Mesenchymal stem cell (in vitro differentiated cells and primary cell): ENCODE measurements around the gene PARN.
A peak's percentile ranks its signal among the peaks of the same experiment; 100 is the strongest.

ENCODE experiments used
- DNase-seq: peaks from one replicate; pipeline ENCODE4 v3.0.0-alpha.2; 2013
- H2AFZ ChIP-seq: one replicate; pipeline ENCODE4 v1.6.1; 2013; ENCODE audit warnings: low read depth, mild to moderate bottlenecking, control low read depth, inconsistent platforms, low read length, moderate library complexity
- H2AK5ac ChIP-seq: 2 replicates; pipeline ENCODE4 v1.6.1; 2013; ENCODE audit warnings: low read length, moderate library complexity, mild to moderate bottlenecking, inconsistent platforms; ENCODE audit not compliant: severe bottlenecking
- H2BK120ac ChIP-seq: one replicate; pipeline ENCODE4 v1.6.1; 2013; ENCODE audit warnings: low read depth, mild to moderate bottlenecking, inconsistent platforms, low read length, moderate library complexity
- H2BK12ac ChIP-seq, 2 experiments: one replicate each; pipeline ENCODE4 v1.6.1; 2013; ENCODE audit warnings: inconsistent platforms in 2 of 2, low read length in 2 of 2, mild to moderate bottlenecking in 2 of 2, moderate library complexity in 2 of 2, control low read depth in 1 of 2
- H2BK15ac ChIP-seq: one replicate; pipeline ENCODE4 v1.6.1; 2013; ENCODE audit warnings: mild to moderate bottlenecking, low read depth, inconsistent platforms; ENCODE audit not compliant: poor library complexity, severe bottlenecking
- H2BK5ac ChIP-seq: 2 replicates; pipeline ENCODE4 v1.6.1; 2013; ENCODE audit warnings: low read depth, mild to moderate bottlenecking, low read length, control low read depth, inconsistent platforms; ENCODE audit not compliant: poor library complexity, severe bottlenecking
- H3K14ac ChIP-seq, 2 experiments: one replicate each; pipeline ENCODE4 v1.6.1; 2013; ENCODE audit warnings: inconsistent platforms in 2 of 2, low read length in 2 of 2, control low read depth in 1 of 2, mild to moderate bottlenecking in 1 of 2, moderate library complexity in 1 of 2
- H3K18ac ChIP-seq, 2 experiments: one replicate each; pipeline ENCODE4 v1.6.1; 2013; ENCODE audit warnings: inconsistent platforms in 2 of 2, low read length in 2 of 2, control low read depth in 1 of 2, low read depth in 1 of 2, mild to moderate bottlenecking in 1 of 2
- H3K23ac ChIP-seq, 2 experiments: one replicate each; pipeline ENCODE4 v1.6.1; 2013; ENCODE audit warnings: inconsistent platforms in 2 of 2, low read length in 2 of 2, mild to moderate bottlenecking in 2 of 2, moderate library complexity in 2 of 2, control low read depth in 1 of 2
- H3K27ac ChIP-seq: 2 replicates; pipeline ENCODE4 v1.5.1; 2013; ENCODE audit warnings: mild to moderate bottlenecking, moderate library complexity, low read length, control low read depth, inconsistent platforms; ENCODE audit not compliant: poor library complexity, severe bottlenecking
- H3K27me3 ChIP-seq, 2 experiments: 2 replicates each; pipeline versions ENCODE4 v1.6.1 to v1.7.0; 2013; ENCODE audit warnings: low read length in 2 of 2, mild to moderate bottlenecking in 2 of 2, moderate library complexity in 2 of 2, control low read depth in 1 of 2, inconsistent platforms in 1 of 2; ENCODE audit not compliant: control insufficient read depth in 1 of 2, insufficient read depth in 1 of 2
- H3K36me3 ChIP-seq, 2 experiments: 2 replicates each; pipeline versions ENCODE4 v1.6.1 to v1.7.0; 2013; ENCODE audit warnings: low read length in 2 of 2, control low read depth in 1 of 2, inconsistent platforms in 1 of 2, low read depth in 1 of 2, mild to moderate bottlenecking in 1 of 2; ENCODE audit not compliant: insufficient read depth in 2 of 2, control insufficient read depth in 1 of 2
- H3K4ac ChIP-seq, 2 experiments: one replicate each; pipeline ENCODE4 v1.6.1; 2013; ENCODE audit warnings: inconsistent platforms in 2 of 2, low read length in 2 of 2, mild to moderate bottlenecking in 2 of 2, moderate library complexity in 2 of 2, control low read depth in 1 of 2, low read depth in 1 of 2
- H3K4me1 ChIP-seq: 2 replicates; pipeline ENCODE4 v1.6.1; 2013; ENCODE audit warnings: low read depth, low read length, control low read depth; ENCODE audit not compliant: control insufficient read depth, insufficient read depth
- H3K4me2 ChIP-seq: 2 replicates; pipeline ENCODE4 v1.6.1; 2013; ENCODE audit warnings: low read length, mild to moderate bottlenecking, inconsistent platforms; ENCODE audit not compliant: poor library complexity, severe bottlenecking
- H3K4me3 ChIP-seq, 2 experiments: 2 replicates each; pipeline versions ENCODE4 v1.5.1 to v1.7.0; 2013; ENCODE audit warnings: low read length in 2 of 2, mild to moderate bottlenecking in 2 of 2, control low read depth in 1 of 2, low read depth in 1 of 2; ENCODE audit not compliant: insufficient read depth in 1 of 2
- H3K79me1 ChIP-seq: replicated peaks from 2 replicates; pipeline ENCODE4 v1.6.1; 2013; ENCODE audit warnings: mild to moderate bottlenecking, control low read depth, low read length, inconsistent platforms; ENCODE audit not compliant: poor library complexity, severe bottlenecking
- H3K9ac ChIP-seq: 2 replicates; pipeline ENCODE4 v1.7.0; 2013; ENCODE audit warnings: mild to moderate bottlenecking, low read length, moderate library complexity
- H3K9me3 ChIP-seq: 2 replicates; pipeline ENCODE4 v1.7.0; 2013; ENCODE audit warnings: mild to moderate bottlenecking, low read length; ENCODE audit not compliant: control insufficient read depth
- H4K8ac ChIP-seq: one replicate; pipeline ENCODE4 v1.6.1; 2013; ENCODE audit warnings: inconsistent platforms, mild to moderate bottlenecking, low read length, moderate library complexity
- H4K91ac ChIP-seq: one replicate; pipeline ENCODE4 v1.6.1; 2013; ENCODE audit warnings: mild to moderate bottlenecking, low read length, inconsistent platforms
- WGBS: methylation state at CpG from one replicate; pipeline ENCODE4 v1.1.7; 2013; ENCODE audit warnings: mixed read lengths; 5-methylcytosine and 5-hydroxymethylcytosine counted together

Gene PARN

GRCh38 chr16:14608111-14608566 is 21.9 kb downstream of the PARN start:
- Histone ChIP-seq H2BK12ac (no peak overlapping the region), H2AFZ (no peak overlapping the region), H3K18ac (no peak overlapping the region), H3K23ac (no peak overlapping the region), H3K27me3 (no peaks in the 10 kb centered on the region), H2BK120ac (no peak overlapping the region), H3K9ac (no peak overlapping the region), H2BK15ac (no peak overlapping the region), H3K4me2 (no peak overlapping the region), H3K9me3 (no peaks in the 10 kb centered on the region), H2AK5ac (no peak overlapping the region), H3K36me3 (peaks cover 40 to 86% of the 10 kb centered on the region in 2 experiments), H3K14ac (no peak overlapping the region), H3K4me3 (no peak overlapping the region), H2BK5ac (no peak overlapping the region), H3K79me1 (no peaks in the 10 kb centered on the region), H4K91ac (no peak overlapping the region), H3K4me1 (no peaks in the 10 kb centered on the region), H3K27ac (no peak overlapping the region), H3K4ac (no peak overlapping the region), H4K8ac (no peak overlapping the region)
- WGBS, result 92% methylated on average over 1 of the region's 4 CpGs
- DNase-seq, result no peak

GRCh38 chr16:14606102-14606501 is 24.0 kb downstream of the PARN start:
- no peaks in the 10 kb centered on the region for H3K27me3 ChIP-seq
- H3K79me1 ChIP-seq, result peaks cover 4% of the 10 kb centered on the region
- no peak overlapping the region for H3K9ac ChIP-seq
- no peak overlapping the region for H3K23ac ChIP-seq
- no peak overlapping the region for H2BK15ac ChIP-seq
- no peak overlapping the region for H3K4me2 ChIP-seq
- H3K4me3 ChIP-seq, result no peak overlapping the region
- WGBS, result 88% methylated on average over 5 of the region's 6 CpGs
- no peaks in the 10 kb centered on the region for H3K4me1 ChIP-seq
- H2BK12ac ChIP-seq, result no peak overlapping the region
- H3K18ac ChIP-seq, result no peak overlapping the region
- no peak overlapping the region for H3K4ac ChIP-seq
- no peak for DNase-seq
- no peak overlapping the region for H3K14ac ChIP-seq
- H4K8ac ChIP-seq, result no peak overlapping the region
- H2AFZ ChIP-seq, result no peak overlapping the region
- H2BK5ac ChIP-seq, result no peak overlapping the region
- H2AK5ac ChIP-seq, result no peak overlapping the region
- H3K36me3 ChIP-seq, result peaks cover 44 to 93% of the 10 kb centered on the region in 2 experiments
- H3K9me3 ChIP-seq, result no peaks in the 10 kb centered on the region
- no peak overlapping the region for H4K91ac ChIP-seq
- H2BK120ac ChIP-seq, result no peak overlapping the region
- H3K27ac ChIP-seq, result no peak overlapping the region

- H2BK5ac ChIP-seq, result no peak overlapping the region
- H3K4me2 ChIP-seq, result no peak overlapping the region
- H2AK5ac ChIP-seq, result no peak overlapping the region
- H2BK12ac ChIP-seq, result no peak overlapping the region
- H3K4me3 ChIP-seq, result no peak overlapping the region
- H2AFZ ChIP-seq, result no peak overlapping the region
- no peak overlapping the region for H2BK120ac ChIP-seq
- DNase-seq, result no peak
- H3K23ac ChIP-seq, result no peak overlapping the region
- H4K91ac ChIP-seq, result no peak overlapping the region
- H2BK15ac ChIP-seq, result no peak overlapping the region
- WGBS, result 95% methylated on average over 6 of the region's 6 CpGs
- no peaks in the 10 kb centered on the region for H3K4me1 ChIP-seq
- H4K8ac ChIP-seq, result no peak overlapping the region
- no peak overlapping the region for H3K4ac ChIP-seq
- no peak overlapping the region for H3K9ac ChIP-seq
- H3K9me3 ChIP-seq, result no peaks in the 10 kb centered on the region
- no peaks in the 10 kb centered on the region for H3K27me3 ChIP-seq
- H3K14ac ChIP-seq, result no peak overlapping the region
- no peak overlapping the region for H3K27ac ChIP-seq
- H3K18ac ChIP-seq, result no peak overlapping the region
- H3K79me1 ChIP-seq, result peaks cover 6% of the 10 kb centered on the region
- peaks cover 47 to 92% of the 10 kb centered on the region in 2 experiments for H3K36me3 ChIP-seq
Observed at GRCh38 chr16:14602443-14602963, 27.6 kb downstream of the PARN start.

GRCh38 chr16:14600164-14600563 is 29.9 kb downstream of the PARN start:
- H3K4me3 ChIP-seq, result no peak overlapping the region
- no peak overlapping the region for H4K91ac ChIP-seq
- no peak overlapping the region for H3K18ac ChIP-seq
- H2BK5ac ChIP-seq, result no peak overlapping the region
- H2BK12ac ChIP-seq, result no peak overlapping the region
- peak; percentile 34 for DNase-seq
- H3K23ac ChIP-seq, result no peak overlapping the region
- no peak overlapping the region for H4K8ac ChIP-seq
- H3K9me3 ChIP-seq, result no peaks in the 10 kb centered on the region
- no peak overlapping the region for H2BK15ac ChIP-seq
- no peak overlapping the region for H3K27ac ChIP-seq
- H3K4me2 ChIP-seq, result no peak overlapping the region
- H3K36me3 ChIP-seq, result peaks cover 38 to 86% of the 10 kb centered on the region in 2 experiments
- 92% methylated on average over 2 of the region's 2 CpGs for WGBS
- H3K4ac ChIP-seq, result no peak overlapping the region
- peaks cover 11% of the 10 kb centered on the region for H3K79me1 ChIP-seq
- no peaks in the 10 kb centered on the region for H3K27me3 ChIP-seq
- no peaks in the 10 kb centered on the region for H3K4me1 ChIP-seq
- no peak overlapping the region for H2AFZ ChIP-seq
- no peak overlapping the region for H3K9ac ChIP-seq
- no peak overlapping the region for H3K14ac ChIP-seq
- no peak overlapping the region for H2AK5ac ChIP-seq
- H2BK120ac ChIP-seq, result no peak overlapping the region
